GM12878 (cell line): ENCODE results near the gene FBXL5. TPM values are rescaled to one million over a fixed set of nuclear protein-coding genes. Genes with fewer than 3 reads are reported as not detected.

Experiments
- ATAC-seq: fragments of 200-7000 bp; cut with Tn5 transposase; 3 replicates; pipeline ENCODE4 v1.9.1; 2020; ENCODE audit warnings: mild to moderate bottlenecking, moderate library complexity
- BruUV-seq: library from RNA; stranded (reverse); fragments of 400-500 nt; replicated peaks from 2 replicates; lab custom pipeline; 2021; lab: Mats Ljungman, UMichigan
- CTCF ChIA-PET: fragments of 300-600 bp; sonication (Branson Sonifier 250); formaldehyde crosslinking; extraction: SDS; loops from one replicate; lab custom pipeline; 2021; ENCODE audit warnings: inconsistent platforms; lab: Yijun Ruan, JAX
- POLR2A ChIA-PET: fragments of 350-600 bp; formaldehyde crosslinking; extraction: SDS; loops from one replicate; lab custom pipeline; 2021; ENCODE audit warnings: inconsistent platforms; lab: Charles Lee
- RAD21 ChIA-PET: fragments of 300-600 bp; sonication (Branson Sonifier 250); formaldehyde crosslinking; loops from one replicate; lab custom pipeline; 2023; ENCODE audit warnings: antibody characterized with exemption; ENCODE audit not compliant: unreplicated experiment; lab: Charles Lee
- SMC1A ChIA-PET: fragments of 300-600 bp; sonication (Branson Sonifier 250); formaldehyde crosslinking; loops from one replicate; lab custom pipeline; 2023; ENCODE audit not compliant: unreplicated experiment, uncharacterized antibody; lab: Charles Lee
- DNase-seq: peaks from one replicate; pipeline ENCODE4 v3.0.0-alpha.2; 2011; ENCODE audit warnings: low read depth, low spot score
- FAIRE-seq: peaks from 3 replicates; lab custom pipeline; 2011; peaks lifted over from hg19 to GRCh38; lab: Jason Lieb, UNC
- H2AFZ ChIP-seq: 2 replicates; pipeline ENCODE4 v1.6.0; 2011; ENCODE audit warnings: low read depth, low read length, control low read depth; ENCODE audit not compliant: control insufficient read depth
- H3K27ac ChIP-seq: 2 replicates; pipeline ENCODE4 v1.5.1; 2011; ENCODE audit warnings: control low read depth; ENCODE audit not compliant: control insufficient read depth, insufficient read depth
- H3K27me3 ChIP-seq, 2 experiments: replicated peaks in 1 of 2; 2 replicates each; pipeline versions ENCODE4 v1.6.0 to v1.6.1; 2011; ENCODE audit warnings: low read length in 1 of 2; ENCODE audit not compliant: control insufficient read depth in 2 of 2, insufficient read depth in 2 of 2
- H3K36me3 ChIP-seq, 2 experiments: 2 replicates each; pipeline ENCODE4 v1.5.1; 2011; ENCODE audit warnings: low read length in 1 of 2; ENCODE audit not compliant: control insufficient read depth in 2 of 2, insufficient read depth in 2 of 2
- H3K4me1 ChIP-seq: 2 replicates; pipeline ENCODE4 v1.6.1; 2011; ENCODE audit warnings: mild to moderate bottlenecking, low read length, moderate library complexity, mixed read lengths; ENCODE audit not compliant: control insufficient read depth, insufficient read depth
- H3K4me2 ChIP-seq: 2 replicates; pipeline ENCODE4 v1.6.0; 2011; ENCODE audit warnings: control low read depth; ENCODE audit not compliant: control insufficient read depth, insufficient read depth
- H3K4me3 ChIP-seq: fragments of 200-600 bp; sonication (generic); 2 replicates; pipeline ENCODE4 v1.5.1; 2016
- H3K79me2 ChIP-seq: 2 replicates; pipeline ENCODE4 v1.6.0; 2011; ENCODE audit warnings: low read length; ENCODE audit not compliant: control insufficient read depth, insufficient read depth
- H3K9ac ChIP-seq: 2 replicates; pipeline ENCODE4 v1.8.0; 2011; ENCODE audit warnings: low read length, control low read depth, mixed read lengths; ENCODE audit not compliant: control insufficient read depth, insufficient read depth
- H3K9me3 ChIP-seq: replicated peaks from 3 replicates; pipeline ENCODE4 v1.5.1; 2011; ENCODE audit warnings: mild to moderate bottlenecking, low read length; ENCODE audit not compliant: control insufficient read depth, insufficient read depth
- H4K20me1 ChIP-seq: 2 replicates; pipeline ENCODE4 v1.6.0; 2011; ENCODE audit not compliant: control insufficient read depth, insufficient read depth
- CBX5 ChIP-seq: sonication (generic); IDR thresholded peaks from 2 replicates; pipeline ENCODE4 v1.6.1; 2016; ENCODE audit warnings: low read depth, moderate library complexity, mild to moderate bottlenecking, inconsistent platforms
- HCFC1 ChIP-seq: fragments of 150-350 bp; IDR thresholded peaks from 2 replicates; pipeline ENCODE4 v1.6.1; 2014; ENCODE audit warnings: low read length
- HDAC2 ChIP-seq: fragments of 200-600 bp; sonication (generic); IDR thresholded peaks from 2 replicates; pipeline ENCODE4 v1.6.1; 2017
- MTA2 ChIP-seq: fragments of 450-650 bp; IDR thresholded peaks from 2 replicates; pipeline ENCODE4 v1.6.1; 2016; ENCODE audit warnings: low read depth, mild to moderate bottlenecking, moderate library complexity
- PAX5 ChIP-seq: IDR thresholded peaks from 2 replicates; pipeline ENCODE4 v1.6.1; 2011; ENCODE audit warnings: low read depth, low read length, borderline replicate concordance
- SMARCA5 ChIP-seq: fragments of 450-650 bp; IDR thresholded peaks from 2 replicates; pipeline ENCODE4 v1.6.1; 2017; ENCODE audit warnings: mild to moderate bottlenecking
- WGBS: methylation state at CpG from one replicate; pipeline ENCODE4 v1.1.6; 2016; ENCODE audit warnings: low lambda C conversion rate; ENCODE audit not compliant: insufficient replicate concordance, insufficient coverage; ENCODE audit errors: missing lambda C conversion rate; 5-methylcytosine and 5-hydroxymethylcytosine counted together
- in situ Hi-C: fragments of 300-500 bp; cut with MboI; formaldehyde crosslinking; loops from 9 replicates; pipeline ENCODE4 v1.14.3; 2018; ENCODE audit warnings: mixed read lengths
- intact Hi-C: fragments of 100-400 bp; cut with micrococcal nuclease; formaldehyde crosslinking; loops from one replicate; pipeline ENCODE4 v1.14.2; 2022; ENCODE audit not compliant: unreplicated experiment
- polyA plus RNA-seq, 11 experiments: library from polyadenylated mRNA; depleted of rRNA in 4 of 11; unstranded in 6 of 11; stranded (reverse) in 5 of 11; fragments of >200 nt; fragmentation: Nextera tagmentation in 4 of 11; fragmentation: Illumina TruSeq in 1 of 11; extraction: Ambion mirVana in 4 of 11; extraction: Trizol in 1 of 11; gene quantifications; 1 replicate in 1 of 11; 2 replicates in 10 of 11; pipeline versions ENCODE4 v1.2.1 to v1.2.3, GENCODE V29; 2011 to 2016; ENCODE audit warnings: inconsistent platforms in 2 of 11, missing spikeins in 2 of 11, low read depth in 1 of 11
- total RNA-seq, 4 experiments: library from RNA; depleted of rRNA in 3 of 4; stranded (reverse); fragments of >200 nt in 3 of 4; fragmentation: Illumina TruSeq in 1 of 4; extraction: Trizol in 1 of 4; gene quantifications; 2 replicates each; pipeline versions ENCODE4 v1.2.1 to v1.2.3, GENCODE V29; 2013 to 2021
- TF ChIP-seq, protein P1 (sequence below): fragments of 450-650 bp; formaldehyde crosslinking; IDR thresholded peaks from 2 replicates; pipeline ENCODE4 v1.4.0; 2020; ENCODE audit warnings: mild to moderate bottlenecking, moderate library complexity
- TF ChIP-seq, protein P2 (sequence below): fragments of 450-650 bp; IDR thresholded peaks from 2 replicates; pipeline ENCODE4 v1.6.1; 2016; ENCODE audit warnings: mild to moderate bottlenecking, moderate library complexity, borderline replicate concordance

Gene FBXL5
- total and polyA plus RNA-seq, 10 of the 15 experiments (the other 5 are each of a cell fraction or from before 2014, with no cell fraction given), result 10.1 to 46.2 (median 32.7) TPM

DNA sequence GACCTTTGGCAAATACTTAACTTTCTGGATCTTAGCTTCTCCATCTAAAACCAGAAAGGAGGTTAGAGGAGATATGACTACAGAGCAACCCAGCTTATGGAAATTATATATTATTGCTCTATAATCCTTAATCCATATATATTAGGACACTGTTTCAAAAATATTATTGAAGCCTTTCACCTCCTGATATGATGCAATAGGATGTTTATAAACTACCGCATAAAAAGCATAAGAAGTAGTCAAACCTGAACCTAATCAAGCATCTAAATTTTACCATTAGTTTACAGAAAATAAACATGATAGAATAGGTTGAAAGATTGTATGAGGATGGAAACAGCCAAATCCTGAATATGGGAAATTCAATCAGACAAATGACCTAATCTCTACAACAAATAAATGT, 20.9 kb upstream of the FBXL5 start:
- H2AFZ ChIP-seq, result peak overlapping the region; percentile 19; the same call in 1 of the 2 replicates
- peaks cover 4% of the 10 kb centered on the region; the same call in 1 of the 2 replicates for H3K4me1 ChIP-seq
- ChIA-PET SMC1A (interaction anchor here (0.6 to 2.4 kb wide), 8 partner anchors 12 to 218 kb away, joined by 3 to 13 read pairs (median 4); no protein-coding TSS in a partner anchor), POLR2A (interaction anchor here (0.6 to 3.4 kb wide), 7 partner anchors 12 to 173 kb away, joined by 3 to 15 read pairs (median 3); partner anchors contain the start of gene FBXL5), RAD21 (interaction anchor here (0.6 to 1.8 kb wide), 8 partner anchors 14 to 552 kb away, joined by 3 to 13 read pairs (median 4); partner anchors contain the start of gene FBXL5), CTCF (interaction anchor here (0.7 to 3.1 kb wide), 10 partner anchors 12 to 197 kb away, joined by 3 to 20 read pairs (median 3); no protein-coding TSS in a partner anchor)
- no peaks in the 10 kb centered on the region for H4K20me1 ChIP-seq
- no peaks in the 10 kb centered on the region for H3K36me3 ChIP-seq
- H3K4me3 ChIP-seq, result no peak overlapping the region
- no peak overlapping the region for H3K9ac ChIP-seq
- H3K27ac ChIP-seq, result no peak overlapping the region
- peak overlapping the region; percentile 75; the same call in 1 of the 2 replicates for H3K4me2 ChIP-seq
- TF ChIP-seq SMARCA5 (no peak), CBX5 (no peak), HDAC2 (no peak), HCFC1 (no peak), PAX5 (no peak), MTA2 (no peak)
- TF ChIP-seq, protein P1, sequence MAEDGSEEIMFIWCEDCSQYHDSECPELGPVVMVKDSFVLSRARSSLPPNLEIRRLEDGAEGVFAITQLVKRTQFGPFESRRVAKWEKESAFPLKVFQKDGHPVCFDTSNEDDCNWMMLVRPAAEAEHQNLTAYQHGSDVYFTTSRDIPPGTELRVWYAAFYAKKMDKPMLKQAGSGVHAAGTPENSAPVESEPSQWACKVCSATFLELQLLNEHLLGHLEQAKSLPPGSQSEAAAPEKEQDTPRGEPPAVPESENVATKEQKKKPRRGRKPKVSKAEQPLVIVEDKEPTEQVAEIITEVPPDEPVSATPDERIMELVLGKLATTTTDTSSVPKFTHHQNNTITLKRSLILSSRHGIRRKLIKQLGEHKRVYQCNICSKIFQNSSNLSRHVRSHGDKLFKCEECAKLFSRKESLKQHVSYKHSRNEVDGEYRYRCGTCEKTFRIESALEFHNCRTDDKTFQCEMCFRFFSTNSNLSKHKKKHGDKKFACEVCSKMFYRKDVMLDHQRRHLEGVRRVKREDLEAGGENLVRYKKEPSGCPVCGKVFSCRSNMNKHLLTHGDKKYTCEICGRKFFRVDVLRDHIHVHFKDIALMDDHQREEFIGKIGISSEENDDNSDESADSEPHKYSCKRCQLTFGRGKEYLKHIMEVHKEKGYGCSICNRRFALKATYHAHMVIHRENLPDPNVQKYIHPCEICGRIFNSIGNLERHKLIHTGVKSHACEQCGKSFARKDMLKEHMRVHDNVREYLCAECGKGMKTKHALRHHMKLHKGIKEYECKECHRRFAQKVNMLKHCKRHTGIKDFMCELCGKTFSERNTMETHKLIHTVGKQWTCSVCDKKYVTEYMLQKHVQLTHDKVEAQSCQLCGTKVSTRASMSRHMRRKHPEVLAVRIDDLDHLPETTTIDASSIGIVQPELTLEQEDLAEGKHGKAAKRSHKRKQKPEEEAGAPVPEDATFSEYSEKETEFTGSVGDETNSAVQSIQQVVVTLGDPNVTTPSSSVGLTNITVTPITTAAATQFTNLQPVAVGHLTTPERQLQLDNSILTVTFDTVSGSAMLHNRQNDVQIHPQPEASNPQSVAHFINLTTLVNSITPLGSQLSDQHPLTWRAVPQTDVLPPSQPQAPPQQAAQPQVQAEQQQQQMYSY (CRISPR knock-in tag), result no peak
- TF ChIP-seq, protein P2, sequence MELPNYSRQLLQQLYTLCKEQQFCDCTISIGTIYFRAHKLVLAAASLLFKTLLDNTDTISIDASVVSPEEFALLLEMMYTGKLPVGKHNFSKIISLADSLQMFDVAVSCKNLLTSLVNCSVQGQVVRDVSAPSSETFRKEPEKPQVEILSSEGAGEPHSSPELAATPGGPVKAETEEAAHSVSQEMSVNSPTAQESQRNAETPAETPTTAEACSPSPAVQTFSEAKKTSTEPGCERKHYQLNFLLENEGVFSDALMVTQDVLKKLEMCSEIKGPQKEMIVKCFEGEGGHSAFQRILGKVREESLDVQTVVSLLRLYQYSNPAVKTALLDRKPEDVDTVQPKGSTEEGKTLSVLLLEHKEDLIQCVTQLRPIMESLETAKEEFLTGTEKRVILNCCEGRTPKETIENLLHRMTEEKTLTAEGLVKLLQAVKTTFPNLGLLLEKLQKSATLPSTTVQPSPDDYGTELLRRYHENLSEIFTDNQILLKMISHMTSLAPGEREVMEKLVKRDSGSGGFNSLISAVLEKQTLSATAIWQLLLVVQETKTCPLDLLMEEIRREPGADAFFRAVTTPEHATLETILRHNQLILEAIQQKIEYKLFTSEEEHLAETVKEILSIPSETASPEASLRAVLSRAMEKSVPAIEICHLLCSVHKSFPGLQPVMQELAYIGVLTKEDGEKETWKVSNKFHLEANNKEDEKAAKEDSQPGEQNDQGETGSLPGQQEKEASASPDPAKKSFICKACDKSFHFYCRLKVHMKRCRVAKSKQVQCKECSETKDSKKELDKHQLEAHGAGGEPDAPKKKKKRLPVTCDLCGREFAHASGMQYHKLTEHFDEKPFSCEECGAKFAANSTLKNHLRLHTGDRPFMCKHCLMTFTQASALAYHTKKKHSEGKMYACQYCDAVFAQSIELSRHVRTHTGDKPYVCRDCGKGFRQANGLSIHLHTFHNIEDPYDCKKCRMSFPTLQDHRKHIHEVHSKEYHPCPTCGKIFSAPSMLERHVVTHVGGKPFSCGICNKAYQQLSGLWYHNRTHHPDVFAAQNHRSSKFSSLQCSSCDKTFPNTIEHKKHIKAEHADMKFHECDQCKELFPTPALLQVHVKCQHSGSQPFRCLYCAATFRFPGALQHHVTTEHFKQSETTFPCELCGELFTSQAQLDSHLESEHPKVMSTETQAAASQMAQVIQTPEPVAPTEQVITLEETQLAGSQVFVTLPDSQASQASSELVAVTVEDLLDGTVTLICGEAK, result no peak
- no TSS peak for BruUV-seq
- H3K27me3 ChIP-seq, result no peaks in the 10 kb centered on the region
- WGBS, result 100% methylated on average over 1 of the region's 1 CpG
- no peaks in the 10 kb centered on the region for H3K9me3 ChIP-seq
- in situ Hi-C loops (no loop called here), intact Hi-C loops (no loop called here)
- peaks cover 72% of the 10 kb centered on the region for H3K79me2 ChIP-seq
- no peak for FAIRE-seq
- DNase-seq, result no peak
- no peak for ATAC-seq
